IMR-90 (cell line): Measurements from ENCODE around the gene FAM89B.

Experiments used
- CTCF ChIP-seq: conservative IDR thresholded peaks from 2 replicates; pipeline ENCODE4 v1.5.1; 2012; ENCODE audit warnings: mild to moderate bottlenecking, low read depth, low read length, improper control_type of control experiment
- FOS ChIP-seq: fragments of 150-350 bp; IDR thresholded peaks from 2 replicates; pipeline ENCODE4 v1.6.1; 2016; ENCODE audit warnings: low read depth, low read length
- MAZ ChIP-seq: IDR thresholded peaks from 2 replicates; pipeline ENCODE4 v1.6.1; 2012; ENCODE audit warnings: low read depth, mild to moderate bottlenecking, low read length, improper control_type of control experiment, moderate library complexity, borderline replicate concordance
- POLR2A ChIP-seq: IDR thresholded peaks from 2 replicates; pipeline ENCODE4 v1.6.1; 2012; ENCODE audit warnings: mild to moderate bottlenecking, low read depth, low read length
- RFX5 ChIP-seq: IDR thresholded peaks from 2 replicates; pipeline ENCODE4 v1.8.0; 2012; ENCODE audit warnings: low read depth, mild to moderate bottlenecking, low read length, moderate library complexity
- USF2 ChIP-seq: fragments of 150-350 bp; IDR thresholded peaks from 2 replicates; pipeline ENCODE4 v1.6.1; 2017; ENCODE audit warnings: mild to moderate bottlenecking, antibody characterized with exemption, low read length, low read depth

- TF ChIP-seq POLR2A (no peak), RFX5 (no peak), MAZ (no peak), USF2 (no peak), CTCF (no peak), FOS (no peak)
Measured at GRCh38 chr11:65578667-65579066, 6.3 kb downstream of the FAM89B start.
